Amniotic stem cell (primary cell): ENCODE results near the gene DPRX.

ENCODE experiments used
- DNase-seq: peaks from one replicate; lab custom pipeline; 2025; lab: John Stamatoyannopoulos, UW

The DPRX gene, protein sequence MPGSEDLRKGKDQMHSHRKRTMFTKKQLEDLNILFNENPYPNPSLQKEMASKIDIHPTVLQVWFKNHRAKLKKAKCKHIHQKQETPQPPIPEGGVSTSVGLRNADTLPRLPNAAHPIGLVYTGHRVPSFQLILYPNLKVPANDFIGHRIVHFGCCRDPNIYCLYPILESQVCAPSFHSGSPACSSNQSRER

DNA sequence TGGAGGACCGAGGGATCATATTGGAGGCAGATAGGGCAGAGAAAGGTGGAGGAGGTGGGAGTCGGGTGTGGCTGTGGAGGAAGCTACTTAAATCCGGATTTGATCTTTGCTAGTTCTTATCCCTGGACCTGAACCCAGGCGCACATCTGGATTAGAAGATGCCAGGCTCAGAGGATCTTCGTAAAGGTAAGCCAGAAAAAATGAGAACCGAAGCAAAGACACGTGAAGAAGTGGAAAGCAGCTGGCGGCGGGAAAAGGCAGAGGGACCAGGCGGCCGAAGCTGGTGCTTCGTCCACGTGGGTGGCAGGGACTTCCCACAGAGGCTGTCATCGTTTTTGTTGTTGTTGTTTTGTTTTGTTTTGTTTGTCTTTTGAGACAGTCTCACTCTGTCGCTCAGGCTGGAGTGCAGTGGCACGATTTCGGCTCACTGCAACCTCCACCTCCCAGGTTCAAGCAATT, at the start of gene DPRX:
TSS of gene DPRX (plus strand) at position 51 of the 459 bp plus-strand sequence. CDS start at position 159, 108 bp downstream.
- no peak for DNase-seq

DNA sequence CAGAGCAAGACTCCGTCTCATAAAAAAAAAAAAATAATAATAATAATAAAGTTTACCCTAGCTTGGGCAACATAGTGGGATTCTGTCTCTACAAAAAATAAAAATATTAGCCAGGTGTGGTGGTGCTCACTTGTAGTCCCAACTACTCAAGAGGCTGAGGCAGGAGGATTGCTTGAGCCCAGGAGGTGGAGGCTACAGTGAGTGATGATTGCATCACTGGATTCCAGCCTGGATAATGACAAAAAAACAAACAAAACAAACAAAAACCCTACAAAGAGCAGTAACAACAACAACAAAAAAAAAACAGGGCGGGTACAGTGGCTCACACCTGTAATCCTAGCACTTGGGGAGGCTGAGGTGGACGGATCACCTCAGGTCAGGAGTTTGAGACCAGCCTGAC, 48.6 kb upstream of the DPRX start:
- DNase-seq, result no peak

DNA sequence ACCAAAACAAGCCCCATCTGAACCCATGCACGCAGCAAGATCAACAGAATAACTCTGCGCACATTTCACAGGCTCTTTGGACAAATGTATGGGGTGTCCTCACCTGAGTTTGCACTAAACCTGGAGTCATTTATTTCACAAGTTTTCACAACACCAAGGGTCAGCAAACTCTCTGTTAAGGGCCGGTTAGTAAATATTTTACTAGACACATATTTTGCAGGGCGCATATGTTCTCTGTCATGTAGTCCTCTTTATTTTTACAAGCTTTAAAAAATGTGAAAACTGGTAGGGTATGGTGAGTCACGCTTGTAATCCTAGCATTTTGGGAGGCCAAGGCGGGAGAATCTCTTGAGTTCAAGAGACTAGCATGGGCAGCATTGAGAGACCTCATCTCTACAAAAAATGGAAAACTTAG, 45.5 kb upstream of the DPRX start:
- DNase-seq, result no peak

DNA sequence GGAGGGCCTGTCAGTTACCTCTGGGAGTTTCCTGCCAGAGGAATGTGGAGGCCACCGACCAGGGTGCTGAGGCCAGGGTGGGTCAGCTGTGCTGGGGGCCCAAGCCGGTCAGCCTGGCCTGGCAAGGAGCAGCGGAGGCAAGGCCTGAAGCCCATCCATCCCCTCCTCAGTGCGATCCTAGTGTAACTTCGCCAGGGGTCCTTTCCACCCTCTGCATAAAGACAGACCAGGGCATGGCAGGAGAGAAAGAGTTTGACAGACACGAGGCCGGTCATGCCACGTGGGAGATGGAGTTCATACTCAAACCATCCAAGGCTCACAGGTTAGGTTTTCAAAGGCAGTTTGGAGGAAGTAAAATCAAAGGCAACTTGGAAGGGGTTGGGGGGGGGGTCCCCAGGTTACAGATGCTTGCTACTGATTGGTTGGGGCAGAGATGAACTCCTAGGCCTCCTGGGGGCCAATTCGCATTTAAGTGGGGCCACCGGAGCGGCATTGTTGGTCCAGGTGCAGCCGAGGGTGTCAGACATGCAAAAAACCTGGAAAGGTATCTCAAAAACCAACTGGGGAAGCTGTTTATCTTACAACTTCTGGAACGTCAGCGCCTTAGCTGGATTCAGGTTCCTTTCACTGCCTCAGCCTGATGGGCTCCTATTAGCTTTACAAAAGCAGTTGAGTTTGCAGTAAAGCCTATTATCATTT, 36.8 kb upstream of the DPRX start:
- no peak for DNase-seq

DNA sequence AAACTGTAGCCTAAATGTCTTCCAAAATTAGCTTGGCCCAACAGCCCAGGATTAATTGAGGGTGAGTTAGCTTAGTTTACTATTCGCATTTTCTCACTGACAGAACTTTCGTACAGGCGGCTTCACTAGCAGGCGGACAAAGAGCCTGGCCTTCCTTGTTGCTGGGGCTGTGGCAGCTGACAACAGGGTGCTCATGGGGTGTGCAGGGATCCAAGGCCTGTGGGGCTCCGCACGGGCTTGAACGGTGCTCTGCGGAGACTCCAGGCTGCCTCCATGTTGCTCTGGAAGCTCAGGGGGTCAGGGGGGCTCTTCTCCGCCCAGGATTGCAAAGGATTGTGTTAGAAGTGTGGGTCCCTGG, 36.3 kb upstream of the DPRX start:
- DNase-seq, result no peak

DNA sequence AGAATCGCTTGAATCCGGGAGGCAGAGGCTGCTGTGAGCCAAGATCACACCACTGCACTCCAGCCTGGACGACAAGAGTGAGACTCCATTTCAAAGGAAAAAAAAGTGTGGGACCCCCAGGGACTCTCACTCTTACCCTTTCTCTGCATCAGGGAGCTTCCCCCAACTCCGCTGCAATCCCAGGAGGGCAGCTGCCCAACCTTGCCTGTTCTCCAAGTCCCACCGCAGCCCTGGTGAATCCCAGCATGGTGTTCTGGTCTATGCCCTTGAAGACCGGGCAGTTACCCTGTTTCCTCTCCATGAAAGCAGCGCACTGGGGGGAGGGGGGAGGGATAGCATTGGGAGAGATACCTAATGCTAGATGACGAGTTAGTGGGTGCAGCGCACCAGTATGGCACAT, 35.7 kb upstream of the DPRX start:
- DNase-seq, result no peak

DNA sequence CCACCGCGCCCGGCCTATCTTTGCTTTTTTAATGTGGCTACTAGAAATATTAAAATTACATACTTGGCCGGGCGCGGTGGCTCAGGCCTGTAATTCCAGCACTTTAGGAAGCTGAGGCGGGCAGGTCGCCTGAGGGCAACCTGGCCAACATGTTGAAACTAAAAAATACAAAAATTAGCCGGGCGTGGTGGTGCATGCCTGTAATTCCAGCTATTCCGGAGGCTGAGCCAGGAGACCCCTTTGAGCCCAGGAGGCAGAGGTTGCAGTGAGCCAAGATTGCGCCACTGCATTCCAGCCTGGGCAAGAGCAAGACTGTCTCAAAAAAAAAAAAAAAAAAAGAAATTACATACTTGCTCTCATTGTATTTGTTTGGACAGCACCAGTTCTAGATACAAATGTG, 34.8 kb upstream of the DPRX start:
- no peak for DNase-seq

DNA sequence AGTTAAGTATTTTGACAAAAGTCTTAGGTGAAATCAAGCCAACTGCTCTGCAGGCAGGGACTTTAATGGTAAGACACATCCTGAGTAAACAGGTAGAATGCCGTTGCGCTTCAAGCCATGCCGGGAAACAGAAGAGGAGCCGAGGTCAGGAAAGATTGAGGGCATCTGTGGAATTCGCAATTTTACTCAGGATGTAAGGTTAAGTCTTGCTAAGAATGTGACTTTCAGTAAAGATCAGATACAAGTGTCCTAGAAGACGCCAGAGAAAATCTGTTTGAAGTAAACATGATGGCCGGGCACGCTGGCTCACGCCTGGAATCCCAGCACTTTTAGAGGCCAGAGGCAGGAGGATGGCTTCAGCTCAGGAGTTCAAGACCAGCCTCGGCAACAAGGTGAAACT, 33.4 kb upstream of the DPRX start:
- DNase-seq, result no peak

DNA sequence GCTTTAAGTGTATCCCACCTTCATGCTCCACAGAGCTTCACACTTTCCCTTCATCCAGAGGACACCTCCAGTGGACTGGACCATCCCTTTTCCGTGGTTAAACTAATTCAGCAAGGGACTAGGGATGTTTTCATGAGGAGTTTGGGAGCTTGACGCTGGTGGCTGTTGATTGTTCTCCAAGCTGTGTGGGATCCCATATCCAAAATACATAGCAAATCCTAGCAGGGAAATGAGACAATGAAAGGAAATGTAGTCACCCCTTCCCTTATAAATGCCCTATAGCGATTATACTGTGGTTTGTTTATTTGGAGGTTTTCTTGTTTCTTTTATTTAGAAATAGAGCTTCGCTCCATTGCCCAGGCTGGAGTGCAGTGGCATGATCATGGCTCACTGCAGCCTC, 31.6 kb upstream of the DPRX start:
- no peak for DNase-seq

DNA sequence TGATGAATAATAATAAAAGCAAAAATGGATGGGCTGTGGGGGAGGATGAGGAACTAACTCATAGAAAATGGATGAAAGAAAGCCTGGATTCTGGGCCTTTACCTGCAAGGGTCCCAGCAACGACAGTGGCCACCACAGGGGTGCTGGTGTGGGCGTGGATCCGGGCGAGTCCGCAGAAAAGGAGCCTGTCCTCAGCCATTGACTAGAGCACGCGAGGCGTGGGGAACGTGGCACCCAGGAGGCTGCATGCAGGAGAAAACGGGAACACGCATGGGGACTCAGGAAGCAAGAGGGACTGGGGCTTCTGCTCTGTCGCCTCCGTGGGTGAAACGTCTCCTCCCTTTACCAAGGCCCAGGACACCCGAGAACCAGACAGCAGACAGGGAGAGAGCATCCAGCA, 25.8 kb upstream of the DPRX start:
- DNase-seq, result no peak

DNA sequence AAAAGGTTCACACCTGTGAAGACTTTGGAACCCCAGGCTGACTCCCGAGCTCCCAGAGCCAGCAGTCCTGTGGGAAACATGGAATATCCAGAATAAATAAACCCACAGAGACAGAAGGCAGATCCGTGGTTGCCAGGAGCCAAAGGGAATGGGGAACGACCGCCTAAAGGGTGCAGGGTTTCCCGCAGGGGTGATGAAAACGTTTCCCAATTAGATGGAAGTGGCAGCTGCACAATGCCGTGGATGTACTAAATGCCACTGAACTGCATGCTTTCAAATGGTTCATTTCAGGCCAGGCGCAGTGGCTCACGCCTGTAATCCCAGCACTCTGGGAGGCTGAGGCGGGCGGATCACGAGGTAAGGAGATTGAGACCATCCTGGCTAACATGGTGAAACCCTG, 23.4 kb upstream of the DPRX start:
- DNase-seq, result no peak

DNA sequence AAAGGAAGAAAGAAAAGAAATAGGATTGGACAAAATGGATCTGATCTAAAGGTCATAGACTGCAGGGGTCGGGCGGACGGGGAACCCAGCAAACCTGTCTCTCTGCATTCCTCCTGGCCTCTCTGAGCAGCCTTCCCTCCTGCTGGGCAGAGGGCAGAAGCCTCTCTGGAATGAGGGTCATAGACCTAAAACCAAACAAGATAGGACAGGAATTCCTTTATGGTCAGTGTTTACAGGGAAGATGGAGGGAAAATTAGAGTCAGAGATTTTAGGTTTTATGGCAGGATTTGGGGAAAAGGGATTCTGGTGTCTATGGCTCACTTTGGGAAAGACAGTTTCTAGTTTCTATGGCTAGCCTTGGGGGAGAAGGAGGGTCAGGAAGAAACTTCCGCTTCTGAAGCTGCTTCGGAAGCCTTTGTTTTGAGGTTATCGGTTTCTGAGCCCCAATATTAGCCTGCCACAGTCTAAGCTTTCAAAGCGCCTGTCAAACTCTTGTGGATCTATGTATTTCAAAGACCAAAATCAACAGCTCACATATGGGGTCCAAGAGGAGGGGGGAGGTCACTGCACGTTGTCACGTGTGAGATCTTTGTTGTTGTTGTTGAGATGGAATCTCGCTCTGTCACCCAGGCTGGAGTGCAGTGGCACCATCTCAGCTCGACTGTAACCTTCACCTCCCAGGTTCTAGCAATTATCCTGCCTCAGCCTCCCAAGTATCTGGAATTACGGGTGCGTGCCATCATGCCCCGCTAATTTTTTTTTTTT, 18.9 kb upstream of the DPRX start:
- no peak for DNase-seq

DNA sequence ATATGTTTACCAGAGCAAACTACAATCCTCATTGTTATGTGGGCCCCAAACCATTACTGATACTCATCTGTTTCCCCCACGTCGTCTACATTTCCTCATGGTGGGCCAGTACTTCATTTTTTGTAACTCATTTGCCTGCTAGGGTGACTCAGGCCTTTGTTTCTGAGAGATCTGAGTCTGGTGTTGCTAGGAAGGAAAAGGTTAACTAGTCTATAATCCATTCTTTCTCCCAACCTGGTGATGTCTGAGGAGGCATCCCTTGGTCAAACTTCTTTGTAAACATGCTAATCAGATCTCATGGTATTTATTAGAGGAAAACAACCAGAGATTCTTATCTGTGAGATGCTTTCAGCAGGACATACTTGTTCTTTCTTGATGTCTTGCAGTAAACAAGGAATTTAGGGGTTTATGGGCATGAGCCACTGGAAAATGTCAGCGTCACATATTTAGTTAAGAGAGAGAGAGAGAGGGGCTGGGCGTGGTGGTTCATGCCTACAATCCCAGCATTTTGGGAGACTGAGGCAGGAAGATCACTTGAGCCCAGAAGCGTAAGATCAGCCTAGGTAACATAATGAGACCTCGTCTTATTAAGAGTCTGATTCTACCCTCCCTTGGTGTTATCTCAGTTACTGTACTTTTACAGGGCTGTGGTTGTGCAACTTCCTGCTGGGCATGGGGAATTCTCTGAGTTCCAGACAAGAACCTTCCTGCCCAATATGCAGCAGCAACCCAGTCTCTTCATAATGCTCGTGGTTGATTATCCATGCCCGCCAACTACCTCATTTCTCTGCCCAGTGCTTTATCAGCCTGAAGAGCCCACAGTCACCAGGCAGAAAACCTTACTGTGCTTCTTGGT, 9.7 kb upstream of the DPRX start:
- no peak for DNase-seq

DNA sequence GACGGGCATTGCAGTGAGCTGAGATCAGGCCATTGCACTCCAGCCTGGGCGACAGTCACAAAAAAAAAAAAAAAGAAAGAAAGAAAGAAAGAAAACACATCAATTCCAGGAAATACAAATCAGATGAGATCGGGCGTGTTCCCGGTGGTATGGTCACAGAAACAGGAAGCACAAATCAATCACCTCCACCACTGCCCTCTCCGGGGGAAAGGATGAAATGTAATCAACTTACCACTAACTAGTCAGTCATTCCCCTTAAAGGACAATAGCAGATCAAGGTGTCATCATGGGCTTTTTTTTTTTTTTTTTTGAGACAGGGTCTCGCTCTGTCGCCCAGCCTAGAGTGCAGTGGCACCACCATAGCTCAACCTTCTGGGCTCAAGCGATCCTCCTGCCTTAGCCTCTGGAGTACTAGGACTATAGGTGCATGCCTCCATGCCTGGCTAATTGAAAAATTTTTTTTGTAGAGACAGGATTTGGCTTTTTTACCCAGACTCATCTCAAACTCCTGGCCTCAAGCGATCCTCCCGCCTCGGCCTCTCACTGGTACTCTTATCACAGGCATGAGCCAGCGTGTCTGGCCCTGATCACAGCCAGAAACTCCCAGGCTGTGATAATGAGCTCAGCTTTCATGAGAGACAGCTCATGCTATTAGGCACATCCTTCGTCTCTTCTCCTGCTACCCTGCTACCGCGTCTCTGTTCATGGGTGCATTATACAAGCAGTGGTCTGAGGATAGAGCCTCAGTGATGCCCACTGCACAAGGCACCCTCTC, 6.8 kb upstream of the DPRX start:
- DNase-seq, result no peak

DNA sequence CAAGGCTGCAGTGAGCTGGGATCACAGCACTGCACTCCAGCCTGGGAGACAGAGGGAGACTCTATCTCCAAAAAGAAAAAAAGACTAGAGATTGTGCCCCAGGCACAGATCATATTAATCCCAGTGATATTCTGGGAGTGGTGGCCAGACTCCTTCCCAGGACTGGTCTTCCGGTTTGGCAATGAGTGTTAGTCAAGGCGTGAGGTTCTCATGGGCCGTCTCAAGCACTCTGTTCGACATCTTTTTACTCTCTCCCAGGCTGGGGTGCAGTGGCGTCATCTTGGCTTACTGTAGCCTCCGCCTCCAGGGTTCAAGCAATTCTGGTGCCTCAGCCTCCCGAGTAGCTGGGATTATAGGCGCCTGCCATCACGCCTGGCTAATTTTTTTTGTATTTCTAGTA, 5.3 kb upstream of the DPRX start:
- DNase-seq, result no peak

DNA sequence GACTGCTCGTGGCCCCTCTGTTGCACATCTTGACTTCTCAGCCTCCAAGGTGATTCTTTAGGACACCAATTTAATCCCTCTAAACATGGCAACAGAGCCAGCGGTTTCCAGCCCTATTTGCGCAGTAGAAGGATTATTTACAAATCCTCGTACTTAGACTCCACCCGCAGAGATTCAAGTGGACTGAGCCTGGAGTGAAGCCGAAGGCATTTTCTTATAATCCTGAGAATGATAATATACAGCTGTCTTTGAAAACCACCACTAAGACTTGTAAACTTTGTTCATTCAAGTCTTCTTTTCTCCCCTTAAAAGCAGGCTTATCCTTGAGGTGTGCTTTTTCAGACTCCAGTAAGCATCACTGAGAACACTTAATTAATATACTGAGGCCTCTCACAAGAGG, 4.8 kb upstream of the DPRX start:
- DNase-seq, result no peak

DNA sequence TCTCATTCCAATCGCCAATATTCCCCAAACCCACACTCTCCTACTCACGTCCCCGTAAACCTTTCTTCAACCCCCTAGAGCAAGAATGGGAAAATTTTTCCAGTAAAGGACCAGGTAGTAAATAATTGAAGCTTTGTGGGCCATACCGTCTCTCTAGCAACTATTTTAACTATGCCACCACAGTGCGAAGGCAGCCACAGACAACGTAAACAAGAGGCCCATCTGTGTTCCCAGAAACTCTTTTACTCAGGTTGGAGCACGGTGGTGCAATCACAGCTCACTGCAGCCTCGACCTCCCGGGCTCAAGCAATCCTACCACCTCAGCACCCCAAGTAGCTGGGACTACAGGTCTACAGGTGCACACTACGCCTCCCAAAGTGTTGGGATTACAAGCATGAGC, 3.0 kb downstream of the DPRX start:
- no peak for DNase-seq

DNA sequence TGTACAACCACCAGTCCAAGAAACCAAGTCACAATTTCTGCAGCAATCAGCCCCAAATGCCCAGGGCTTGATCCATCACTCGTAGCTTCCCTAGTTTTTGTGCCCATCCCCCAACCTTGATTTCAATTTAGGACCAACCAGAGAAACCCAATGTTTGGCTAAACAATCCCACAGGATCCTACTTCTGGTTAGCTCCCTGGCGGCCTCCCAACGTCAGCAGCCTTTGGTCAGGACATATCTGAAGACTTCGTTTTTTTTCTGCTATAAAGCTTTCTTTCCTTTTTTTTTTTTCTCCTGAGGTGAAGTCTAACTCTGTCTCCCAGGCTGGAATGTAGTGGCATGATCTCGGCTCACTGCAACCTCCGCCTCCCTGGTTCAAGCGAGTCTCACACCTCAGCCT, 7.7 kb downstream of the DPRX start:
- DNase-seq, result no peak

DNA sequence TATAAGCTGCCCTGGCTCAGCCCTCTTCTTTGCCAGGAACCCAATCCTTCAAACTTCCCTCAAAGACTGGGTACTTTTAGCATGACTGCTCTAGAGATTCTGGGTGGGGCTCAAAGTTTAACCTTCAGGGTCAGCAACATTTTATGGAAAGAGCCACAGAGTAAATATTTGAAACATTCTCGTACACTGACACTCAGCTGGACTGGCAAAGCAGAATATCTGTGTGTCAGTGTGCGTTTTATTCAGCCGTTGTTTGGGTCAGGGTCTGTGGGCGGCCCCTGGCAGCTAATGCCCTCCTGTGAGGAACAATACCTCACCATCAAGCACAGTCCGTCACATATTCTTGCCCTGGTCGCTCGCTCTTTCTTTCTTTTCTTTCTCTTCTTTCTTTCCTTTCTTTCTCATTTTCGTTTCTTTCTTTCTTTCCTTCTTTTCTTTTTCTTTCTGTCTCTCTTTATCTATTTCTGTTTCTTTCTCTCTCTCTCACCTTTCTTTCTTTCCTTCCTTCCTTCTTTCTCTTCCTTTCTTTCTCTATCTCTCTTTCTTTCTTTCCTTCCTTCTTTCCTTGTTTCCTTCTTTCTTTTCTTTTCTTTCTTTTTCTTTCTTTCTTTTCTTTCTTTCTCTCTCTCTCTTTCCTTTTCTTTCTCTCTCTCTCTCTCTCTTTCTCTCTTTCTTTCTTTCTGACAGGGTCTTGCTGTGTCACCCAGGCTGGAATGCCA, 10.7 kb downstream of the DPRX start:
- no peak for DNase-seq

DNA sequence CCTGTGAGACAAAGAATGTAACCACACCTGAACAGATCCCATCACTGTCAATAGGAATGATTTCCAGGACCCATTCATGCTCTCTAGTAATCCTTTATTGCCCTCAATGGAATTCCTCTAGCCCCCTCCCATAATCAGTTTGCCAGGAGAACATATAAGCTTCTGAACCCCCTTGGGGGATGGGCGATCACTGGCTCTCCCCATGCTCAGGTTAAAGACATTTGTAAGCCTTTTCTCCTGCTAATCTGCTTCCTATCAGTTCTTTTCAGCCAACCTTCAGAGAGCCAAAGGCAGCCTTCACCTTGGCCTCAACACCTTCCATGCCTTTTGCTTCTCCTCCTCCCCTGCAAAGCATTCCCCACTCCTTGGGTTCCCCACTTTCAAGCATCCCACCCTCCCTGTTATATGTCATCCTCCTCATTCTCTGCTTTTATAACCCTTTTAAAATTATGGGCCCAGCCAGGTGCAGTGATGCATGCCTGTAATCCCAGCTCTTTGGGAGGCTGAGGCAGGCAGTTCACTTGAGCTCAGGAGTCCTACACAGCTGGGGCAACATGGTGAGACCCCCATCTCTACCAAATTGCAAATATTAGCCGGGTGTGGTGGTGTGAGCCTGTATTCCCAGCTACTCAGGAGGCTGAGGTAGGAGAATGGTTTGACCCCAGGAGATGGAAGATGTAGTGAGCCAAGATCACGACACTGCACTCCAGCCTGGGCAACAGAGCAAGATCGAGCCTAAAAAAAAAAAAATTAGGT, 12.4 kb downstream of the DPRX start:
- DNase-seq, result no peak
